Activated gamma-delta T cell (primary cell): ENCODE data around the gene CHCHD5.
A peak's percentile ranks its signal among the peaks of the same experiment; 100 is the strongest.
"Not testable (repeated sequence)": the region's sequence is repeated elsewhere in the genome, so short reads cannot be mapped to it uniquely, and the experiment has no call there.

ENCODE experiments used
- DNase-seq: peaks from one replicate; lab custom pipeline; 2025; lab: John Stamatoyannopoulos, UW
- total RNA-seq, 2 donors: gene quantifications; one replicate each; lab custom pipeline; 2026; lab: John Stamatoyannopoulos, UW

CHCHD5 gene, protein sequence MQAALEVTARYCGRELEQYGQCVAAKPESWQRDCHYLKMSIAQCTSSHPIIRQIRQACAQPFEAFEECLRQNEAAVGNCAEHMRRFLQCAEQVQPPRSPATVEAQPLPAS
- total RNA-seq: 5.7 to 6.6 reads per million in 2 donors

DNA sequence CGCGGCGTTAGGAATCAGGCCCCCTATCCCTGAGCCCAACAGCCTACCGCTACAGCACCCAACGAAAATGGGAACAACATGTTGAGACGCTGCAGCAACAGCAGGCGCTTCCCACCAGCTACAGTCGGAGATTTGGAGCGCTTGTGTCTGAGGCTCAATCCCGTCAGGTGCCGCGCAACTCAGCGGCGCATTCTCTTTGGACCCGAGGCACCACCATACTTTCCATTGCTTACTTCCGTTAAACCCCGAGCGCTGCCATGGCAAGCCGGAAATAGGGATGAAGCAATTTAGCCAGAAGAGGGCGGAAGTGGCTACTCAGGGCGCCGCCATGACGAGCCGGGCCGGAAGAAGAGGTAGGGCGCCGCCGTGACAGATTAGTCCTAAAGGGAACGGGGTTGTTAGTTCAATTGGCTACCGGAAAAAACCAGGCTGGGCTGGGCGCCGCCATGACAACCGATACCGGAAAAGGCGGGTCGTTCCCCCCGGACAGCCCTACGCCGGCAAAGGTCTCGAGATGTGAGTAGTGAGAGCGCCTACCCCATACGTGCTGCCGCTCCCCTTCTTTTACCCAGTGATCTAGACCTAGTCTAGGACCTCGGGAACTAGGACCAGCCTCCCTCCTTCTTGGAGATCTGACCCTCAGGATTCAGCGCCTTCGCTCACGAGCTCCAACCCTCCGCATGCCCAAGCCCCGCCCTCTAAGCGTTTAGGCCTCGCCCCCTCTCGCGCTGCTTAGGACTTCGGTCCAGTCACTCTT lies at the start of gene CHCHD5:
Gene CHCHD5 (plus strand): TSS at position 476 of the 757 bp plus-strand sequence. CDS start 39 bp downstream, at position 515.
- DNase-seq: peak; percentile 86

DNA sequence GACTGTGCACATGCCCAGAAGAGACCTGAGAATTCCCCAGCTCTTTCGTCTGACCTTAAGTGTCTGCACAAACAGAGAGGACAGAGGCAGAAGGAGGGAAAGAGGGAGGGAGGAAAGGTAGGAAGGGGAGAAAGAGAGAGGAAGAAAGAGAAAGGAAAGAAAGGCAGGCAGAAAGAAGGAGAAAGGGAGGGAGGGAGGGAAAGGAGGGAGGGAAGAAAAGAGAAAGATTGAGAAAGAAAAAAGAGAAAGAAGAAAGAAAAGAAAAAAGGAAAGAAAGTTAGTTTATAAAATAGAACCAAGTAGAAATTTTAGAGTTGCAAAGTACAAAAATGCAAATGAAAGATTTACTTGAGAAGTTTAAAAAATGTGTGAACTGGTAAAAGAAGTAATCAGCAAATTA lies 49.6 kb upstream of the CHCHD5 start:
- DNase-seq: no peak

DNA sequence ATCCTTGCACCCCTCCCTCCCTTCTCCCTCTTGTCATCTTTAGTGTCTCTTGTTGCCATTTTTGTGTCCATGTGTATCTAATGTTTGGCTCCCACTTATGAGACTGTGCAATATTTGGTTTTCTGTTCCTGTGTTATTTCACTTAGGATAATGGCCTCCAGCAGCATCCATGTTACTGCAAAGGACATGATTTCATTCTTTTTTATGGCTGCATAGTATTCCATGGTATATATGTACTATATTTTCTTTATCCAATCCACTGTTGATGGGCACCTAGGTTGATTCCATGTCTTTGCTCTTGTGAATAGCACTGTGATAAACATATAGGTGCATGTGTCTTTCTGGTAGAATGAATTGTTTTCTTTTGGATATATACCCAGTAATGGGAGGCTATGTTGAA lies 47.7 kb upstream of the CHCHD5 start:
- DNase-seq: not testable (repeated sequence)

DNA sequence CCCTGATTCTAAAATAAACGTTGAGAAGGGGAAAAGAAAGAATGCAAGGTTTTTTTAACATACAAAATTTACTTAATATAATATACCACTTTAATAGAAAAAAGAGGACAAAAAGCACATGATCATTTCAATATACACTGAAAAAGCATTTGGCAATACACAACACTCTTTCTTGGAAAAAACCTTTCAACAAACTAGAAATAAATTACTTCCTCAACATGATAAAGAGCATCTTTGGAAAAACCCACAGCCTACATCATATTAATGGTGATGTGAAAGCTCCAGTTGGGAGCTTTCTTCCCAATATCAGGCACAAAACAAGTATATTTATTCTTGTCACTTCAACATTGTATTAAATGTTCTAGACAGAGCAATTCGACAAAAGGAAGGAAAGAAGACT lies 45.1 kb upstream of the CHCHD5 start:
- no peak for DNase-seq

DNA sequence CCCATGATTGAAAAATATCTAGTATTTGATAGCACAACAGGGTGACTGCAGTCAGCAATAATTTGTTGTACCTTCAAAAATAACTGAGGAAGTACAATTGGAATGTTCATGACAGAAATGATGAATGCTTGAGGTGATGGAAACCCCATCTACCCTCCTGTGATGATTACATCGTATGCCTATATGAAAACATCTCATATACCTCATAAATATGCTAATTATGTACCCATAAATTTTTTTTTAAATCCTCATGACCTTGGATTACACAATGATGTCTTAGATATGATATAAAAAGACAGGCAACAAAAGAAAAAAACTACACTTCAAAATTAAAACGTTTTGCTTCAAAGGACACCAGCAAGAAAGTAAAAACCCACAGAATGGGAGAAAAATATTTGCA lies 43.5 kb upstream of the CHCHD5 start:
- no peak for DNase-seq

DNA sequence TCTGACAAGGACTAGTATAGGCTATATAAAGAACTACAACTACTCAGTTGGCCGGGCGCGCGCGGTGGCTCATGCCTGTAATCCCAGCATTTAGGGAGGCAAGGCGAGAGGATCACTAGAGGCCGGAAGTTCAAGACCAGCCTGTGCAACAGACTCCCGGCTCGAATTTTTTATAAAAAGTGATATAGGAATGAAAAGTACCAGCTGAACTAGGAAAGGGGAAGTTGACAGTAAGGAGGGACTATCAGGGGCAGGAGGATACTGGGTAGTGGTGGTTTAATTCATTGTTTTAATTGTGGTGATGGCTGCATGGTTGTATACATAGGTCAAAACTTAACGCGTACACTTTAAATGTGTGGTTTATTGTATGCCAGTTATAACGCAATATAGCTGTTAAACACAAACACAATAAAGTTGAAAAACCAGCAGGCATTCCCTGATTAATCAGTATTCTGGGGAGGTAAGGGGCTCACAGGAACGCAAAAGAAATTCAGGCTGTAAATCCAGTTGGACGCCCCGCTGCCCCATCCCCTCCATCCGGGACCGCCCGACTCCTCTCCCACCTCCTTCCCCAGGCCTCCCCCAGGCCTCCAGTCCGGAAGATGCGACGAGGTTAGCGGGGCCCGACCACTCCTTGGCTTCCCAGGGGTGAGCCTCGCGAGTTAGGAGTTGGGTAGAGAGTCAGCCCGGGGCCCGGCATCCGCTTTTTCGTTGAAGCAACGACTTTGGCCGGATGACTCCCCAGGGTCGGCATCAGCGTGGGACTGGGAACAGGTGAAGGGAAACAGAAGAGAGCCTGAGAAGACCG lies 42.9 kb upstream of the CHCHD5 start:
- peak; percentile 39 for DNase-seq

DNA sequence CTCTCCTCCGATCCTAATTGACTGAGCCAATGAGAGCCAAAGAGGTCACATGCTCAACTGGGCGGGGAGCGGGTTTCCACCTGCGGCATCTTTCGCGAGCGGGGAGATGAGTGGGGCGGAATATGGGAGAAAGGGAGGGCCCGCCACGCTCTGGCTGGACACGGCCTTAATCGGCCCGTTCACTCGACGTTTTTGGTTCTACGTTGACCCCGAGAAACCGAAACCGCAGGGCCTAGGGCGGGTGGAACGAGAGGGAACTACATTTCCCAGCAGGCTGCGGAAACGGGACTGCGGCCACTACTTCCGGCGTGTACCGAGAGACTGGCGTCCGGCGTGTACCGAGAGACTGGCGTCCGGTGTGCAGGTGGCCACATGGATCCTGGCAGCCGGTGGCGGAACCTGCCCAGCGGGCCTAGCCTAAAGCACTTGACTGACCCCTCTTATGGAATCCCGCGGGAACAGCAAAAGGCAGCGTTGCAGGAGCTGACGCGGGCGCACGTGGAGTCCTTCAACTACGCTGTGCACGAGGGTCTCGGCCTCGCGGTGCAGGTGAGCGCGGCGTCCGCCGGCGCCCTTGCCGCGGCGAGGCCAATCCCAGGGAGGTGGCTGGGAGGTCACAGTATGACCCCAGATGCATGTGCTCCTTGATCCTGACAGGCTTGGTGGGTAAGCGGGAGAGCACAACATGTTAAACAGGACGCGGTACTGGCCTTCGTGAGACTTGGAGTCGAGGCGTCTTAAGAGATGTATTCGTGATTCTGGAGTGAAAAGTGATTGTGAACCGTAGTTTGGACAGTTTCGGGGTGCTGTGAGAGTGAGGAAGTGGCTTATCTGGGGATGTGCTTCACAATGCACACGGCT lies 42.1 kb upstream of the CHCHD5 start, which contains the start of gene POLR1B:
Gene POLR1B (plus strand): TSS at position 343 of the 861 bp plus-strand sequence. CDS start 30 bp downstream, at position 373.
- DNase-seq: peak; percentile 46

DNA sequence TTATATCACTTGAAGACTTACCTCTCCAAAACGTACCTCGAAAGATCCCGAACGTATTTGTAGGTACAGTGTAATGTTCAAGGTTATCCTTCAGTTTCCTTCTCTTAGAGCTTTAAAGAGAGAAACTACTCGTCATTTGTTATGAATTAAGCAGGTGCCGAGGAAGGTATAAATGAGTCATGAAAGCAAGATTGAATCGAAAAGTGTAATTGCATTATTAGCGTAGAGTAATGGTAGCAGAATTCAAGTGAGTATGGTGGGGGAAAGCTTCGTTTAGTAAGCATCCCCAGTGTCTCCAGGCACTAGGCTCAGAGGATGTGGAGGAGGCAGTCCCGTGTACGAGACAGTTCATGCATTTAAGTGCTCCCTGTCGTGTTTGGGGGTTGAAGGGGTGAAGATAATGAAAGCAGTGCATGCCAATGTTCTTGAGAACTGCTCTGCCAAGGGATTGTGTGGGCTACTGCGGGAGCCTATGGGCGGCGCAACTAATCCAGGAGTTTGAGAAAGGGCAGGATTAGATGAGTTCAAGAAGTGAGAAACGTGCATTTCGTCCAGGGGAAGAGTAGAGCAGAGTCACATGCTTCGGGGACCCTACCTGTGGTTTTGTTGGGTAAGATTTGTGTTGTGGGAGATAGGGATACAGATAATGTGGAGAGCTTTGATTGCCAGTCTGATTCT lies 41.3 kb upstream of the CHCHD5 start:
- no peak for DNase-seq

DNA sequence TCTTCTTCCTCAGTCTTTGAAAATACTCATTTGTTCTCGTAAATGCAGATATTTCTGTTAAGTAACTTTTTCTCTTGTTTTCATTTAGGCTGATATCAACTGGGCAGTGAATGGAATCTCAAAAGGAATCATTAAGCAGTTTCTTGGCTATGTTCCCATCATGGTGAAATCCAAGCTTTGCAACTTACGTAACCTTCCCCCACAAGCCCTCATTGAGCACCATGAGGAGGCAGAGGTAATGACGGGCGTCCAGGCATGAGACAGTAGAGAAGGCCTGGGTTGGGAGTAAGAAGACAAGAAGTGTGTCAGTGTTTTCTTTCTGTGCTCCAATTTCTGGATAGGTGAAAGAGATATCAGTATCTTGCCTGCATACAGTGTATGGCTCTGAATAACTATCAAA lies 37.1 kb upstream of the CHCHD5 start:
- no peak for DNase-seq

DNA sequence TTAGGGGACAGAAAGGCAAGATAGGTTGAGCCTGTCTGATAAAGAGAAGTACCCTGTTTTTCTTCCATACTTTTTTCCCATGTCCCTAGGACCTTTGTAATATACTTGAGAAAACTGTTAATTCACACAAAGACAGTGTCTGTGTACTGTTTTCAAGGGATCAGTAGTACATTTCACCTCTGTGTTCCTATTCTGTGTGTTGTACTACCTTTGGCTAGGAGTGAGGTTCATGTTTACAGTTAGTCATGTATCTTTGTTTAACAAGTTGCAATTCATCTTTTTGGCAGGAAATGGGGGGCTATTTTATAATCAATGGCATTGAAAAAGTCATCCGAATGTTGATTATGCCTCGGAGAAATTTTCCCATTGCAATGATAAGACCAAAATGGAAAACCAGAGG lies 35.4 kb upstream of the CHCHD5 start:
- DNase-seq: no peak

DNA sequence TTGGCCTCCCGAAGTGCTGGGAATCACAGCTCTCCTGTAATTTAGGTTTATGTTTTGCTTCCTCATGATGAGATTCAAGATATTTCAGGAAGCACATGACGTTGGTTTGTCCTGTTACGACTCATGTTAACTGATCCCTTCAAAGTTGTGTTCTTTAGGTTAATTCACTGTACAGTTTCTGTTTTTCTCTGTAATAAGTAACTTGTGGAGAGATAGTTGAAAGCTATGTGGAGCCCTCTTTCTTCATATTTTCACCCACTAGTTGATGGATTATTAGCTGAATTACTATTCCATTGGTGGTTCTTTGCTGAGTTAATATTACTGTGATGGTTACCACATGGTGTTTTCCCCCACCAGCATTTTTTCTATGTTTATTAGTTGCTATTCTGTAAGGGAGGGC lies 18.3 kb upstream of the CHCHD5 start:
- no peak for DNase-seq

DNA sequence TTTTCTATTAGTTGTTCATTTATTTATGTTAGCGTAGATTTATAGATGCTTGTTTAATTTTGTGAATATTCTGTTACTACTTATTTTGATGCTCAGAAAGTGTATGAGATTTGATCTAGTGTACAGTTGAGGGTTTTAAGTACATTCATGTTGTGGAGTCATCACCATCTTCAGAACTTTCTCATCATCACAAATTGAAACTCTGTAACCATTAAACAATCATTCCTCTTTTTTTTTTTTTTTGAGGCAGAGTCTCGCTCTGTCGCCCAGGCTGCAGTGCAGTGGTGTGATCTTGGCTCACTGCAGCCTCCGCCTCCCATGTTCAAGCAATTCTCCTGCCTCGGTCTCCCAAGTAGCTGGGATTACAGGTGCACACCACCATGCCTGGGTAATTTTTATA lies 17.9 kb upstream of the CHCHD5 start:
- DNase-seq: not testable (repeated sequence)

DNA sequence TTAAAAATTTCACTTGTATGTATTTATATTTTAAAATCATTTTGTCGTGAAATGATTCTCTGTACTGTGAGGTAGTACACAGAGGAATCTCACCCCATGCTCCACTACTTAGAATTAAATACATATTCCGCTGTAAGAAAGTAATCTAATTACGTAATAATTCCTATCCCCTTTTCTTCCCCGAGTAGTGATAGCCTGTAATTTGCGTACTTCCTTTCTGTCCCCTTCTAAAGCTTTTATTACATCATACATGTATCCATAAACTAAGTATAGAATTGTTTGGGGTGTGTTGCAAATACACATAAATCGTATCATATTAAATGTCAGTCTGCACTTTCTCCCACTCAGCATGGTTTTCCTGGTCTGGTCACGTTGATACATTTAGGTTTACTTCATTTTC lies 12.4 kb upstream of the CHCHD5 start:
- DNase-seq: no peak

DNA sequence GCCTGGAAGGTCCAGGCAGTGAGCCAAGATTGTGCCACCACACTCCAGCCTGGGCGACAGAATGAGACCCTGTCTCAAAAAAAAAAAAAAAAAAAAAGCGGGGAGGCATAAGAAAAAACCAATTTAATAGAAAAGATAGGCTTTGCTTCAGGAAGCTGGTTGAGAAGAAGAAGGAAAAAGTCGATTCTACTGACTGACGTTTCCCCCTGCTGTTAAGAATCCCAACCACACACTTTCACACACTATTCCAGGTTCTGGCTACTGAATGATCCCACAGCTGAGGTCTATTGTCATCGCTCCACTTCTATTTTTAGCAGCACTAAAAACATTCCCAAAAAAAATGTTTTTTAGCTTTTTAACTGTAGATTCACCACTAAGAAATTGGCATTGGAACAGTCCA lies 6.7 kb upstream of the CHCHD5 start:
- DNase-seq: no peak

DNA sequence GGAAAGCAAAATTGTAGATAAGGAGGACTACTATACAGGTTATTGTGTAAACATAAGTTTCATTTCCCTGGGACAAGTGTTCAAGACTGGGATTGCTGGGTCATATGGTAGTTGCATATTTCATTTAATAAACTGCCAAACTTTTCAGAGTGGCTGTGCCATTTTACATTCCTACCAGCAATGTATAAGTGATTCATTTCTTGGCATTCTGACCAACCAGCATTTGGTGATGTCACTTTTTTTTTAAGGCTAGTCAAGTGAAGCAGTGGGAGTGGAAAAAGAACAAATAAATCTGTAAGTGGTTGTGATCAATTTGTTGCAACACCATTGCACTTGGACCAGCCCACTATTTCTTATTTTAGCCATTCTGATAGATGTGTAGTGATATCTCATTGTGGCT lies 5.2 kb upstream of the CHCHD5 start:
- DNase-seq: no peak

DNA sequence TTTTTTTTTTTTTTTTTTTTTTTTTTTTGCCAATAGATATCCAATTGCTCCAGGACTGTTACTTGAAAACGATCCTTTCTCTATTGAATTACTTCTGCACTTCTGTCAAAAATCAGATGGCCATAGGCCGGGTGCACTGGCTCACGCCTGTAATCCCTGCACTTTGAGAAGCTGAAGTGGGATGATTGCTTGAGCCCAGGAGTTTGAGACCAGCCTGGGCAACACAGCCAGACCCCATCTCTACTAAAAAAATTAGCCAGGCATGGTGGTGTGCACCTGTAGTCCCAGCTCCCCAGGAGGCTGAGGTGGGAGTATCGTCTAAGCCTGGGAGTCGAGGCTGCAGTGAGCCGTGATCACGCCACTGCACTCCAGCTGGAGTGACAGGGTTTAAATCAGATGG lies 4.3 kb upstream of the CHCHD5 start:
- DNase-seq: no peak

DNA sequence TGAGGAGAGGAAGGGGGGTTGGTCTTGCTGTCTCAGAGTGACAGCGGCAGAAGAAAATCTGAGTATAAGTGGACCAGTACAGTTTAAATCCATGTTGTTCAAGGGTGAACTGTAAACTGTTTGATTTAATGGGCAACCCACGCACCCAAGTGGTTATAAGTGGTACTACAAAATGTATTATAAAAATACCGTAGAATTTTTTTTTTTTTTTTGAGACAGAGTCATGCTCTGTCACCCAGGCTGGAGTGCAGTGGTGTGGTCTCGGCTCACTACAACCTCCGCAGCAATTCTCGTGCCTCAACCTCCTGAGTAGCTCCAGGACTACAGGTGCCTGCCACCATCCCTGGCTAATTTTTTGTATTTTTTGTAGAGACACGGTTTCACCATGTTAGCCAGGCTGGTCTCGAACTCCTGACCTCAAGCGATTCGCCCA lies 2.1 kb upstream of the CHCHD5 start:
- no peak for DNase-seq

DNA sequence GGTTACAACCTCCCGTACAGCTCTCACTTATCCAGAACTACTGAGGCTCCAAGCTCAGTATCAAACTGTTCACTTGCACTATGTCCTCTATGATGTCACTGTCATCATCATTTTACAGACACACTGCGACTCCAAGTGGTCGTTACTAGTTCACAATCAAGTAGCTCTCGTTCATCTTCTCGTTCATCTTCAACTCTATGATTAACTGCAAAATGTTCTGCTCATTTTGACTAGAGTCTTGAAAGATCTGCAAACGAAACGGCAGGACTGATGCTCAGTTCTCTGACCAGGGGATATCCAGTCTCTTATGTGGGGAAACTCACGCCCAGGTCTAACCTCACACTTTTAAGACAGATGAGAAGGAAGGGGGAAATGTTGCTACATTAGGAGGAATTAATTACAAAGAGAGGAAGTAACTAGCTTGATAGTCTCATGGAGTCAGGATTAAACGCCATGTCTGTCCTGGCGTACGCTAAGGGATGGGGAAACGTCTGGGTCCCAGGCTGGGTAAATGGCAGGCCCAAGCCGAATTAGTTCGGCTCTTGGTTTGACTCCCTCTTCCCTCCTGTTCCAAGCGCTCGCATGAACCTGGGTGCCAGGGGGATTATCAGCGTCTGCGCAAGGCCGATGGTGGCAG lies 794 bp upstream of the CHCHD5 start:
- DNase-seq: no peak

DNA sequence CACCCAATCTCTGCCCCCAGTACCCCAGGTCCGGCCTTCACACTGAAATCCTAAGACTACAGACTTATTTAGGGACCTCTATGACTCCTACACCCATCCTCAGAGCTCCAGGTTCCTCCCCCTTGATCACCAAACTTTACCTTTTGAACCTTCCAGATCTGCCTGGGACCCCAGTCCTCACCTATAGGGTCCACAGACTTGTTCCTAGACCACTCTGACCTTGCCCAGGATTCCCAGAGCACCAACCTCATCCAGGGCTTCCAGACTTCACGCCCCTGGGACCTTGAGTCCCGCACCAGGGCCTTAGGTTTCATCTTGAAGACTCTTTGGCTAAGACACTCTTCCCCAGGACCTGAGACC lies 462 bp downstream of the CHCHD5 start:
- no peak for DNase-seq

DNA sequence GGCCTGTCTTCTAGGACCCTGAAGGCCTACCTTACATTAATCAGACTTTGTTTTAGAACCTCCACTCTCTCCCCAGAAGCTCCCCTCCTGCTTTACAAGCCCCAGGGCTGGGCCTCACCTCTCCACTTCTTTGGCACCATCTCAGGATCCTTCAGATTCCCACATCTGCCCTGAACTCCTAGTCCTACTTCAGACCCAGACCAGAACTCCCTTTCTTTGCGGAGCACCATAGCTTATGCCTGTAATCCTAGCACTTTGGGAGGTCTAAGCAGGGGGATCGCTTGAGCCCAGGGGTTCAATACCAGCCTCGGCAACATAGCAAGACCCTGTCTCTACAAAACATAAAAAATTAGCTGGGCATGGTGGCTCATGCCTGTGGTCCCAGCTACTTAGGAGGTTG lies 991 bp downstream of the CHCHD5 start:
- no peak for DNase-seq
